DND-41 (cell line): Measurements from ENCODE around the gene SNRNP200.

Experiments used
- ATAC-seq: fragments of 200-7000 bp; cut with Tn5 transposase; 3 replicates; pipeline ENCODE4 v1.9.1; 2021; ENCODE audit warnings: low read depth; ENCODE audit not compliant: insufficient read depth
- DNase-seq: peaks from one replicate; pipeline ENCODE4 v3.0.0-alpha.2; 2020
- H2AFZ ChIP-seq: 2 replicates; pipeline ENCODE4 v1.6.0; 2012; ENCODE audit warnings: low read depth, low read length
- H3K27ac ChIP-seq: 2 replicates; pipeline ENCODE4 v1.5.1; 2012; ENCODE audit warnings: low read length, inconsistent platforms
- H3K27me3 ChIP-seq: fragments of 200-600 bp; sonication (generic); 2 replicates; pipeline ENCODE4 v1.6.0; 2012; ENCODE audit warnings: low read length, mild to moderate bottlenecking, inconsistent platforms; ENCODE audit not compliant: insufficient read depth, poor library complexity
- H3K36me3 ChIP-seq: 2 replicates; pipeline ENCODE4 v1.5.1; 2012; ENCODE audit warnings: low read length, inconsistent platforms; ENCODE audit not compliant: insufficient read depth
- H3K4me1 ChIP-seq: 2 replicates; pipeline ENCODE4 v1.5.1; 2012; ENCODE audit warnings: mild to moderate bottlenecking, low read length; ENCODE audit not compliant: insufficient read depth
- H3K4me2 ChIP-seq: 2 replicates; pipeline ENCODE4 v1.6.0; 2012; ENCODE audit warnings: mild to moderate bottlenecking, moderate library complexity, low read length, inconsistent platforms; ENCODE audit not compliant: insufficient read depth
- H3K4me3 ChIP-seq, 2 experiments: fragments of 200-600 bp in 1 of 2; shearing (Covaris generic) in 1 of 2; 2 replicates each; pipeline ENCODE4 v1.5.1; 2012 to 2016; ENCODE audit warnings: inconsistent platforms in 2 of 2, low read length in 2 of 2, mild to moderate bottlenecking in 2 of 2, low read depth in 1 of 2, moderate library complexity in 1 of 2
- H3K79me2 ChIP-seq: 2 replicates; pipeline ENCODE4 v1.6.0; 2012; ENCODE audit warnings: low read length, inconsistent platforms; ENCODE audit not compliant: insufficient read depth
- H3K9ac ChIP-seq: 2 replicates; pipeline ENCODE4 v1.6.0; 2012; ENCODE audit warnings: low read depth, mild to moderate bottlenecking, inconsistent platforms, low read length, moderate library complexity
- H3K9me3 ChIP-seq: 2 replicates; pipeline ENCODE4 v1.5.1; 2012; ENCODE audit warnings: low read length, moderate library complexity, mild to moderate bottlenecking, inconsistent platforms; ENCODE audit not compliant: insufficient read depth, severe bottlenecking
- H4K20me1 ChIP-seq: 2 replicates; pipeline ENCODE4 v1.6.0; 2012; ENCODE audit warnings: low read length; ENCODE audit not compliant: insufficient read depth
- EZH2 ChIP-seq: IDR thresholded peaks from 3 replicates; pipeline ENCODE4 v1.6.1; 2012; ENCODE audit warnings: borderline replicate concordance, low read depth, mild to moderate bottlenecking, moderate library complexity, low read length, inconsistent platforms; ENCODE audit not compliant: severe bottlenecking
- TF ChIP-seq, protein P1 (sequence below): IDR thresholded peaks from 2 replicates; pipeline ENCODE4 v1.5.1; 2012; ENCODE audit warnings: borderline replicate concordance, low read length, moderate library complexity, mild to moderate bottlenecking; ENCODE audit not compliant: poor library complexity, severe bottlenecking; ENCODE audit errors: extremely low read depth

The SNRNP200 gene

DNA sequence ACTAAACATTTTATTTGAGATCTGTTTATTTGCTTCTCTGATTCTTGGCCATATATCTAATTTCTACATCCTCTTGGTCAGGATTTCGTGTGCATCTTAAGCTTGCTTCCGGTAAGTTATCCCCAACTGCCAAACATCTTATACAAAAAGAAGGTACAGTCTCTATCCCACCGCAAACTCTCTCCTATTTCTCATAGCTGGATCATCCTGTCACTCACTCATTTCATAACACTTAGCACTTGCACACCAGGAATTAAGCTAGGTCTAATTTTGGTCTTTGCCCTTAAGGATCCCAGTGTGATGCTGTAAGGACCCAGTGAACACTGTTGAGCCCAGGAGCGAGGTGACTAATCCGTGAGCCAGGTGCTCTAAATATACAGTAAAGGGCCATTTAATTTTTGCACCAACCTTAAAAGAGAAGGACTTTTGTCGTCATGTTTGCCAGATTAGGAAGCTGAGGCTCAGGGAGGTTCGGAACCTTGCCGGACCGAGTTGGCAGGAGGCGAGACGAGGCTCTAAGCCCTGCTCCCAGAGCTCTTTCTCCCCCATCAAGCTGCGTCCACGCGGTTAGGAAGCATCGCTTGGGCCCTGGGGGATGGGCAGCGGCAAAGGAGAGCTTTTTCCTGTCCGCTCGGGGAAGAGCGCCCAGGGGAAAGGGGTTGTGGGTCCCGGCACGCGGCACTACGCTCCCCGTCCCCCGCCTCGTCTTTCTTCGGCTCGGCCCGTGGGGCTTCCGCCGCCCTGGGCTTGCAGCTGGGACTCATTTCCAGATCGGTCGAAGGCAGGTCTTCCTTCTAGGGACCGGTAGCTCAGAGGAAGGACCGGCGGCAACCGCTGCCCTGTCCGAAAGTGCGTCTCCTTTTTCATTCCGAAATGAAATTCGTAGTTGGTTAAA, 15.6 kb upstream of the SNRNP200 start:
- Histone ChIP-seq H3K36me3 (no peaks in the 10 kb centered on the region), H3K4me1 (peaks cover 65% of the 10 kb centered on the region), H3K4me3 (peak overlapping the region; percentile 30 to 69; a peak in 3 of 4 replicates), H3K27ac (peak overlapping the region; percentile 66), H3K9ac (peak overlapping the region; percentile 64), H3K27me3 (peaks cover 19% of the 10 kb centered on the region), H3K9me3 (no peaks in the 10 kb centered on the region), H4K20me1 (no peaks in the 10 kb centered on the region), H3K79me2 (peaks cover 7% of the 10 kb centered on the region), H2AFZ (peak overlapping the region; percentile 83), H3K4me2 (peak overlapping the region; percentile 86)
- ATAC-seq: peak; percentile 35
- TF ChIP-seq, protein P1, sequence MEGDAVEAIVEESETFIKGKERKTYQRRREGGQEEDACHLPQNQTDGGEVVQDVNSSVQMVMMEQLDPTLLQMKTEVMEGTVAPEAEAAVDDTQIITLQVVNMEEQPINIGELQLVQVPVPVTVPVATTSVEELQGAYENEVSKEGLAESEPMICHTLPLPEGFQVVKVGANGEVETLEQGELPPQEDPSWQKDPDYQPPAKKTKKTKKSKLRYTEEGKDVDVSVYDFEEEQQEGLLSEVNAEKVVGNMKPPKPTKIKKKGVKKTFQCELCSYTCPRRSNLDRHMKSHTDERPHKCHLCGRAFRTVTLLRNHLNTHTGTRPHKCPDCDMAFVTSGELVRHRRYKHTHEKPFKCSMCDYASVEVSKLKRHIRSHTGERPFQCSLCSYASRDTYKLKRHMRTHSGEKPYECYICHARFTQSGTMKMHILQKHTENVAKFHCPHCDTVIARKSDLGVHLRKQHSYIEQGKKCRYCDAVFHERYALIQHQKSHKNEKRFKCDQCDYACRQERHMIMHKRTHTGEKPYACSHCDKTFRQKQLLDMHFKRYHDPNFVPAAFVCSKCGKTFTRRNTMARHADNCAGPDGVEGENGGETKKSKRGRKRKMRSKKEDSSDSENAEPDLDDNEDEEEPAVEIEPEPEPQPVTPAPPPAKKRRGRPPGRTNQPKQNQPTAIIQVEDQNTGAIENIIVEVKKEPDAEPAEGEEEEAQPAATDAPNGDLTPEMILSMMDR: no peak
- TF ChIP-seq EZH2: peak; percentile 66
- peak; percentile 56 for DNase-seq

- TF ChIP-seq EZH2: no peak
- TF ChIP-seq, protein P1: no peak
- no peaks in the 10 kb centered on the region for H4K20me1 ChIP-seq
- H3K4me1 ChIP-seq: peaks cover 66% of the 10 kb centered on the region
- no peaks in the 10 kb centered on the region for H3K36me3 ChIP-seq
- no peak overlapping the region for H3K27ac ChIP-seq
- no peaks in the 10 kb centered on the region for H3K9me3 ChIP-seq
- peak overlapping the region; percentile 64; the same call in 1 of the 2 replicates for H3K9ac ChIP-seq
- H3K4me3 ChIP-seq: no peak overlapping the region
- peaks cover under 1% of the 10 kb centered on the region for H3K79me2 ChIP-seq
- H2AFZ ChIP-seq: no peak overlapping the region
- H3K4me2 ChIP-seq: peak overlapping the region; percentile 86
- H3K27me3 ChIP-seq: peaks cover 19% of the 10 kb centered on the region
- ATAC-seq (no peak), DNase-seq (no peak)
These were observed 15.0 kb upstream of the SNRNP200 start for GRCh38 chr2:96320326-96320725.

GRCh38 chr2:96319396-96319795, 14.1 kb upstream of the SNRNP200 start:
- H3K79me2 ChIP-seq: no peaks in the 10 kb centered on the region
- H3K4me2 ChIP-seq: peak overlapping the region; percentile 35; the same call in 1 of the 2 replicates
- peaks cover 19% of the 10 kb centered on the region for H3K27me3 ChIP-seq

More at GRCh38 chr2:96319396-96319795, 14.1 kb upstream of the SNRNP200 start:
- no peak for ATAC-seq
- no peak for TF ChIP-seq EZH2
- TF ChIP-seq, protein P1: no peak
- Histone ChIP-seq H3K27ac (no peak overlapping the region), H3K9ac (no peak overlapping the region), H3K4me1 (peaks cover 64% of the 10 kb centered on the region), H2AFZ (no peak overlapping the region), H3K9me3 (no peaks in the 10 kb centered on the region), H4K20me1 (no peaks in the 10 kb centered on the region), H3K36me3 (no peaks in the 10 kb centered on the region), H3K4me3 (no peak overlapping the region)
- no peak for DNase-seq
